ENCODE data around the gene IFNE.

- TF ChIP-seq POLR2AphosphoS5 (IDR thresholded peaks at IDR 0.05) (no peak), CTCF (IDR thresholded peaks at IDR 0.05) (no peak)
Observed at GRCh38 chr9:21522348-21522747, 40.2 kb upstream of the IFNE start.
